ENCODE data around the gene UBN2. TPM values are rescaled to one million over a fixed set of nuclear protein-coding genes. Genes with fewer than 3 reads are reported as not detected.
A peak's percentile ranks its signal among the peaks of the same experiment; 100 is the strongest.

UBN2 gene
- total and polyA plus RNA-seq, 2 donors from 2014 or later: 2.0 to 22.2 TPM

DNA sequence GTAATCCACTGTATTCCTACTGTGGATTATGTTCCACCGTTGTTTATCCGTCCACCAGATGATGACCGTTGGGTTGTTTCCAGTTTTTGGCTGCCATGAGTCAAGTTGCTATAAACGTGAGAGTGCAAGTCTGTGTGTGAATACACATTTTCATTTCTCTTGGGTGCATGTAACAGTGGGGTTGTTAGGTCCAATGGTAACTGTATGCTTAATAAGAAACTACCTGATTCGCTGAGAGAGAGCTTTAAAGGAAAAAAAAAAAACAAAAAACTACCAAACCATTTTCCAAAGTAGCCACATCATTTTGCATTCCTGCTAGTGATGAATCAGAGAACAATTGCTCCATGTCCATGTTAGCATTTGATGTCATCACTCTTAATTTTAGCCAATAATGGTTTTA lies 15.9 kb downstream of the UBN2 start:
- no peak for DNase-seq
- H3K36me3 ChIP-seq (ENCODE audit: control insufficient read depth in 2 of 3, insufficient read depth in 3 of 3, low read length in 3 of 3): peaks cover 4 to 20% (median 18%) of the 10 kb centered on the region in 3 donors
- TF ChIP-seq, protein P1, sequence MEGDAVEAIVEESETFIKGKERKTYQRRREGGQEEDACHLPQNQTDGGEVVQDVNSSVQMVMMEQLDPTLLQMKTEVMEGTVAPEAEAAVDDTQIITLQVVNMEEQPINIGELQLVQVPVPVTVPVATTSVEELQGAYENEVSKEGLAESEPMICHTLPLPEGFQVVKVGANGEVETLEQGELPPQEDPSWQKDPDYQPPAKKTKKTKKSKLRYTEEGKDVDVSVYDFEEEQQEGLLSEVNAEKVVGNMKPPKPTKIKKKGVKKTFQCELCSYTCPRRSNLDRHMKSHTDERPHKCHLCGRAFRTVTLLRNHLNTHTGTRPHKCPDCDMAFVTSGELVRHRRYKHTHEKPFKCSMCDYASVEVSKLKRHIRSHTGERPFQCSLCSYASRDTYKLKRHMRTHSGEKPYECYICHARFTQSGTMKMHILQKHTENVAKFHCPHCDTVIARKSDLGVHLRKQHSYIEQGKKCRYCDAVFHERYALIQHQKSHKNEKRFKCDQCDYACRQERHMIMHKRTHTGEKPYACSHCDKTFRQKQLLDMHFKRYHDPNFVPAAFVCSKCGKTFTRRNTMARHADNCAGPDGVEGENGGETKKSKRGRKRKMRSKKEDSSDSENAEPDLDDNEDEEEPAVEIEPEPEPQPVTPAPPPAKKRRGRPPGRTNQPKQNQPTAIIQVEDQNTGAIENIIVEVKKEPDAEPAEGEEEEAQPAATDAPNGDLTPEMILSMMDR (IDR thresholded peaks at IDR 0.05; ENCODE audit: borderline replicate concordance, extremely low read depth, insufficient read depth): no peak
- H3K27me3 ChIP-seq (ENCODE audit: control insufficient read depth, insufficient read depth, low read length): no peaks in the 10 kb centered on the region
- intact Hi-C loops (cut with DNase I): no loop called here
- no peak overlapping the region for H3K9ac ChIP-seq (ENCODE audit: low read length in 3 of 3)
- no peaks in the 10 kb centered on the region for H3K4me1 ChIP-seq (ENCODE audit: control insufficient read depth in 2 of 3, insufficient read depth in 2 of 3, low read depth in 1 of 3, low read length in 3 of 3)
- FAIRE-seq: no peak
- no peak overlapping the region for H3K4me3 ChIP-seq (ENCODE audit: low read length in 3 of 3)
- H3K27ac ChIP-seq (ENCODE audit: low read depth in 2 of 2, low read length in 2 of 2): no peak overlapping the region
- H3K9me3 ChIP-seq (ENCODE audit: control insufficient read depth in 2 of 3, insufficient read depth in 1 of 3, low read length in 3 of 3): no peaks in the 10 kb centered on the region

GRCh38 chr7:139249179-139249810 lies 18.3 kb downstream of the UBN2 start:
- FAIRE-seq (no peak), DNase-seq (no peak)
- H3K9ac ChIP-seq (ENCODE audit: low read length in 3 of 3): no peak overlapping the region
- no peak overlapping the region for H3K27ac ChIP-seq (ENCODE audit: low read depth in 2 of 2, low read length in 2 of 2)
- H3K9me3 ChIP-seq (ENCODE audit: control insufficient read depth in 2 of 3, insufficient read depth in 1 of 3, low read length in 3 of 3): no peaks in the 10 kb centered on the region
- peaks cover 4 to 21% (median 20%) of the 10 kb centered on the region in 3 donors for H3K36me3 ChIP-seq (ENCODE audit: control insufficient read depth in 2 of 3, insufficient read depth in 3 of 3, low read length in 3 of 3)
- intact Hi-C loops (cut with DNase I): no loop called here
- TF ChIP-seq, protein P1 (IDR thresholded peaks at IDR 0.05; ENCODE audit: borderline replicate concordance, extremely low read depth, insufficient read depth): no peak
- H3K4me3 ChIP-seq (ENCODE audit: low read length in 3 of 3): no peak overlapping the region
- no peaks in the 10 kb centered on the region for H3K4me1 ChIP-seq (ENCODE audit: control insufficient read depth in 2 of 3, insufficient read depth in 2 of 3, low read depth in 1 of 3, low read length in 3 of 3)
- no peaks in the 10 kb centered on the region for H3K27me3 ChIP-seq (ENCODE audit: control insufficient read depth, insufficient read depth, low read length)

DNA sequence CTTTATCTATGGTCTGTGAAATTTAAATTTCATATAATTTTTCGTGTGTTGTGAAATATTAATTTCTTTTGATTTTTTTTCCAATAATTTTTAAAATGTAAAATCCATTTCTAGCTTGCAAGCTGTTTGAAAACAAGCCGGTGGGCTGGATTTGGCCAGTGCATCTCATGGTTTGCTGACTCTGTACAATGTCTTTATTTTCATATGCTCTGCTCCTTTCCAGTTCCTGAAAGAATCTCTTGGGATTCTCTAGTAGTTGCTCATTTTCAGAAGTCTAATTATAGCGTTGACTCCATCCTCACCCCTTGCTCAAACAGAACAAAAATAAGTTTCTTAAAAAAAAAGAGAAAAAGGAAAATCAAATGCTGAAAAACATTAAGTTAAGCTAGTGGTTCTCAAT lies 21.4 kb downstream of the UBN2 start:
- TF ChIP-seq, protein P1 (IDR thresholded peaks at IDR 0.05; ENCODE audit: borderline replicate concordance, extremely low read depth, insufficient read depth): no peak
- FAIRE-seq: no peak
- intact Hi-C loops (cut with DNase I): no loop called here
- Histone ChIP-seq H3K4me1 (ENCODE audit: control insufficient read depth in 2 of 3, insufficient read depth in 2 of 3, low read depth in 1 of 3, low read length in 3 of 3) (no peaks in the 10 kb centered on the region), H3K27me3 (ENCODE audit: control insufficient read depth, insufficient read depth, low read length) (no peaks in the 10 kb centered on the region), H3K36me3 (ENCODE audit: control insufficient read depth in 2 of 3, insufficient read depth in 3 of 3, low read length in 3 of 3) (peaks cover 0 to 14% (median 13%) of the 10 kb centered on the region in 3 donors), H3K9ac (ENCODE audit: low read length in 3 of 3) (no peak overlapping the region), H3K4me3 (ENCODE audit: low read length in 3 of 3) (no peak overlapping the region), H3K27ac (ENCODE audit: low read depth in 2 of 2, low read length in 2 of 2) (no peak overlapping the region), H3K9me3 (ENCODE audit: control insufficient read depth in 2 of 3, insufficient read depth in 1 of 3, low read length in 3 of 3) (no peaks in the 10 kb centered on the region)
- no peak for DNase-seq

GRCh38 chr7:139254281-139254680 lies 23.2 kb downstream of the UBN2 start:
- no peaks in the 10 kb centered on the region for H3K9me3 ChIP-seq (ENCODE audit: control insufficient read depth in 2 of 3, insufficient read depth in 1 of 3, low read length in 3 of 3)
- H3K27ac ChIP-seq (ENCODE audit: low read depth in 2 of 2, low read length in 2 of 2): no peak overlapping the region
- FAIRE-seq (no peak), DNase-seq (peak in 3 of 5 donors; percentile 12 to 72 (median 70))
- intact Hi-C loops (cut with DNase I): no loop called here
- no peak overlapping the region for H3K4me3 ChIP-seq (ENCODE audit: low read length in 3 of 3)
- no peaks in the 10 kb centered on the region for H3K4me1 ChIP-seq (ENCODE audit: control insufficient read depth in 2 of 3, insufficient read depth in 2 of 3, low read depth in 1 of 3, low read length in 3 of 3)
- peaks cover 2 to 17% (median 16%) of the 10 kb centered on the region in 3 donors for H3K36me3 ChIP-seq (ENCODE audit: control insufficient read depth in 2 of 3, insufficient read depth in 3 of 3, low read length in 3 of 3)
- H3K27me3 ChIP-seq (ENCODE audit: control insufficient read depth, insufficient read depth, low read length): no peaks in the 10 kb centered on the region
- TF ChIP-seq, protein P1 (IDR thresholded peaks at IDR 0.05; ENCODE audit: borderline replicate concordance, extremely low read depth, insufficient read depth): no peak
- H3K9ac ChIP-seq (ENCODE audit: low read length in 3 of 3): no peak overlapping the region

Measured in kidney (tissue), 14 donors.